Measurements from ENCODE around the gene SENP8. TPM values are rescaled to one million over a fixed set of nuclear protein-coding genes. Genes with fewer than 3 reads are reported as not detected.

Gene SENP8
- total and polyA plus RNA-seq, 2 of the 13 experiments (the other 11 are each of a cell fraction or from before 2014, with no cell fraction given) = 2.7 to 3.0 TPM

DNA sequence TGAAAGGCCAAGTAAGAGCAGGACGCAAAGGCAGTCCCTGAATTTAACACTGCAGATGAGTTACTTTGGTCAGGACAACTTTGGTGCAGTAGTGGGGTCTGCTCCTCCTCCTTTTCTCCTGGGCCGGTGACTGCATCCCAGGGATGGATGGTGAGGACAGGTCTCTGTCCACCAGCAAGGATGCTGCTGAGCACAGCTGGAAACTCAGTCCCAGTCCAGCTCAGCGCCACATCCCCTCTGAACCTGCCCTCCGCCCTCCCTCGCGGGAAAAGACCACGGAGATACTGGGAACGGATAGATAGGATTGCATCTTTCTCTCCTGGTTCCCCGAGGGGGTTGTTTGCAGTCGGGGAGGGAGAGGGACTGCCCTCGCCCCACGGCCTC is 65.6 kb downstream of the SENP8 start:
- in situ Hi-C loops (cut with HindIII; ENCODE audit: extremely low pct_ligation_motif_present, low pct_unique_long_range_greater_than_20kb) = no loop called here
- no peak for DNase-seq (ENCODE audit: low spot score)
- no peak for FAIRE-seq

DNA sequence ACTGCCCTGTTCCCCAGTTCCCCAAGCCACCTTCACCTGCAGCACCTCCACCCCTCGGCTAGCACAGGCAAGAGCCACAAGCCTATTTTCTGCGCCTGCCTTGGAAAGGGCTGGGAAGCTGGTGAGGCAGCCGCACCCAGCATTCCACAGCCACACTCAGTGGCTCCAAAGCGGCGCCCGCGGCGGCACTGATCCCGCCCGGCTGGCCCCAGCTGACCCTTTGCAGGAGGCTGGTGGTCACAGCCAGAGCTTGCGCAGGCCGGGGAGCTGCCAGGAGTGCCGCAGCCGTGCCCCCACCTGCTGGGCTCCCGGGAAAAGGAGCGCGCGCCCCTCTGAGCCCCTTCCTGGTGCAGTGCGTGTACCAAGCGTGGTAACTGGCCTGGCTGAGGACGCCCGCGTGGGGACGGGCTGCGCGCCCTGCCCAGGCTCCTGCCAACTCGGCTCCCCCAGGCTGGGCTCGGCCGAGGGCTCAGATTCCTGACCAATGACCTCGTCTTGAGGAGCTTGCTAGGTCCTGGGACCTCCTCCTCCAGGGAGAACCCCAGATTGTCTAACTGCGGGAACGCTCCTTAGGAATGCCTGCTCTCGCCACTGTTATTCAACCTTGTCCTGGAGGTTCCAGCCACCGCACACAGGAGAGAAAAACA is 66.1 kb downstream of the SENP8 start:
- in situ Hi-C loops (cut with HindIII; ENCODE audit: extremely low pct_ligation_motif_present, low pct_unique_long_range_greater_than_20kb) = no loop called here
- peak overlapping the region; percentile 9 for H3K9ac ChIP-seq (ENCODE audit: insufficient read depth, low read depth, low read length)
- H3K4me2 ChIP-seq (ENCODE audit: low read depth, low read length) = peak overlapping the region; percentile 90
- H3K79me2 ChIP-seq (ENCODE audit: insufficient read depth, low read length) = no peaks in the 10 kb centered on the region
- ATAC-seq (peak; percentile 84), DNase-seq (ENCODE audit: low spot score) (peak; percentile 40), FAIRE-seq (no peak)
- H4K20me1 ChIP-seq (ENCODE audit: insufficient read depth, low read length) = no peaks in the 10 kb centered on the region
- BruUV-seq (replicated peaks) = no TSS peak
- POLR2A ChIA-PET = no interaction called here
- intact Hi-C loops (cut with micrococcal nuclease; ENCODE audit: unreplicated experiment) = no loop called here
- H3K27ac ChIP-seq (ENCODE audit: extremely low read length, insufficient read depth, low read length) = no peak overlapping the region
- H3K4me3 ChIP-seq (replicated peaks in 1 of 3; ENCODE audit: insufficient read depth in 1 of 3, low read depth in 2 of 3, low read length in 3 of 3) = peak overlapping the region; percentile 35 to 70 (median 50)
- CTCF ChIA-PET (ENCODE audit: low intra/inter-chr PET ratio, low total read pairs) = no interaction called here
- peaks cover 2 to 5% of the 10 kb centered on the region in 2 experiments; a peak in 4 of 5 replicates for H3K27me3 ChIP-seq (ENCODE audit: control insufficient read depth in 1 of 2, insufficient read depth in 2 of 2, low read length in 2 of 2)
- H3K4me1 ChIP-seq (ENCODE audit: insufficient read depth, low read length) = peaks cover 55% of the 10 kb centered on the region
- no peaks in the 10 kb centered on the region for H3K36me3 ChIP-seq (replicated peaks in 1 of 2; ENCODE audit: control insufficient read depth in 1 of 2, insufficient read depth in 2 of 2, low read length in 2 of 2)
- H3K9me3 ChIP-seq (ENCODE audit: low read length) = no peaks in the 10 kb centered on the region
- 0% methylated on average over 5 of the region's 34 CpGs for WGBS (ENCODE audit: low lambda C conversion rate)
- no peak overlapping the region for H2AFZ ChIP-seq (ENCODE audit: low read length)
- TF ChIP-seq, protein P1, sequence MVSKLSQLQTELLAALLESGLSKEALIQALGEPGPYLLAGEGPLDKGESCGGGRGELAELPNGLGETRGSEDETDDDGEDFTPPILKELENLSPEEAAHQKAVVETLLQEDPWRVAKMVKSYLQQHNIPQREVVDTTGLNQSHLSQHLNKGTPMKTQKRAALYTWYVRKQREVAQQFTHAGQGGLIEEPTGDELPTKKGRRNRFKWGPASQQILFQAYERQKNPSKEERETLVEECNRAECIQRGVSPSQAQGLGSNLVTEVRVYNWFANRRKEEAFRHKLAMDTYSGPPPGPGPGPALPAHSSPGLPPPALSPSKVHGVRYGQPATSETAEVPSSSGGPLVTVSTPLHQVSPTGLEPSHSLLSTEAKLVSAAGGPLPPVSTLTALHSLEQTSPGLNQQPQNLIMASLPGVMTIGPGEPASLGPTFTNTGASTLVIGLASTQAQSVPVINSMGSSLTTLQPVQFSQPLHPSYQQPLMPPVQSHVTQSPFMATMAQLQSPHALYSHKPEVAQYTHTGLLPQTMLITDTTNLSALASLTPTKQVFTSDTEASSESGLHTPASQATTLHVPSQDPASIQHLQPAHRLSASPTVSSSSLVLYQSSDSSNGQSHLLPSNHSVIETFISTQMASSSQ (IDR thresholded peaks at IDR 0.05; ENCODE audit: low read depth) = no peak
- TF ChIP-seq, protein P1 (CRISPR knock-in tag; IDR thresholded peaks at IDR 0.05; ENCODE audit: borderline replicate concordance) = no peak
- TF ChIP-seq ZNF737 (CRISPR knock-in tag; IDR thresholded peaks at IDR 0.05; ENCODE audit: borderline replicate concordance) (no peak), HOXA7 (CRISPR knock-in tag; IDR thresholded peaks at IDR 0.05) (no peak), CENPX (CRISPR knock-in tag; IDR thresholded peaks at IDR 0.05) (no peak), SP2 (CRISPR knock-in tag; IDR thresholded peaks at IDR 0.05) (no peak), ZNF383 (CRISPR knock-in tag; IDR thresholded peaks at IDR 0.05; ENCODE audit: borderline replicate concordance) (no peak), ZNF550 (CRISPR knock-in tag; IDR thresholded peaks at IDR 0.05; ENCODE audit: borderline replicate concordance) (no peak), ZC3H4 (CRISPR knock-in tag; IDR thresholded peaks at IDR 0.05; ENCODE audit: borderline replicate concordance) (no peak), DNMT1 (CRISPR knock-in tag; IDR thresholded peaks at IDR 0.05) (no peak), MIER2 (CRISPR knock-in tag; IDR thresholded peaks at IDR 0.05) (no peak), GLI4 (CRISPR knock-in tag; IDR thresholded peaks at IDR 0.05; ENCODE audit: borderline replicate concordance) (no peak; the same call in 1 of the 2 replicates)

More for the DNA sequence above, 65.6 kb downstream of the SENP8 start:
- intact Hi-C loops (cut with micrococcal nuclease; ENCODE audit: unreplicated experiment) = no loop called here
- H3K9ac ChIP-seq (ENCODE audit: insufficient read depth, low read depth, low read length) = peak overlapping the region; percentile 9; the same call in 1 of the 2 replicates
- ChIA-PET CTCF (ENCODE audit: low intra/inter-chr PET ratio, low total read pairs) (no interaction called here), POLR2A (no interaction called here)
- peaks cover 60% of the 10 kb centered on the region for H3K4me1 ChIP-seq (ENCODE audit: insufficient read depth, low read length)
- peaks cover 2 to 8% of the 10 kb centered on the region in 2 experiments; a peak in 4 of 5 replicates for H3K27me3 ChIP-seq (ENCODE audit: control insufficient read depth in 1 of 2, insufficient read depth in 2 of 2, low read length in 2 of 2)
- no TSS peak for BruUV-seq (replicated peaks)
- TF ChIP-seq DMAP1 (CRISPR knock-in tag; IDR thresholded peaks at IDR 0.05) (no peak), NCOR1 (IDR thresholded peaks at IDR 0.05; ENCODE audit: borderline replicate concordance, low read length) (no peak), ASH2L (IDR thresholded peaks at IDR 0.05; ENCODE audit: insufficient read length, low read depth, low read length) (no peak), NONO (IDR thresholded peaks at IDR 0.05) (no peak), NONO (CRISPR knock-in tag; conservative IDR thresholded peaks at IDR 0.05) (0 out of 2 replicates have a peak, but pooled peaks have one; percentile 16), ZNF569 (CRISPR knock-in tag; IDR thresholded peaks at IDR 0.05; ENCODE audit: borderline replicate concordance) (no peak)
- WGBS (ENCODE audit: low lambda C conversion rate) = 32% methylated on average over 1 of the region's 12 CpGs
- H3K27ac ChIP-seq (ENCODE audit: extremely low read length, insufficient read depth, low read length) = no peak overlapping the region
- ATAC-seq = peak; percentile 39
- H3K4me2 ChIP-seq (ENCODE audit: low read depth, low read length) = peak overlapping the region; percentile 90
- H3K4me3 ChIP-seq (replicated peaks in 1 of 3; ENCODE audit: insufficient read depth in 1 of 3, low read depth in 2 of 3, low read length in 3 of 3) = peak overlapping the region; percentile 35 to 70 (median 50); a peak in 5 of 6 replicates
- no peaks in the 10 kb centered on the region for H3K79me2 ChIP-seq (ENCODE audit: insufficient read depth, low read length)
- H4K20me1 ChIP-seq (ENCODE audit: insufficient read depth, low read length) = no peaks in the 10 kb centered on the region
- no peaks in the 10 kb centered on the region for H3K9me3 ChIP-seq (ENCODE audit: low read length)
- no peak overlapping the region for H2AFZ ChIP-seq (ENCODE audit: low read length)
- H3K36me3 ChIP-seq (replicated peaks in 1 of 2; ENCODE audit: control insufficient read depth in 1 of 2, insufficient read depth in 2 of 2, low read length in 2 of 2) = no peaks in the 10 kb centered on the region

All from HepG2 (cell line).